GM12878 (cell line): ENCODE data around the gene CUL9. TPM values are rescaled to one million over a fixed set of nuclear protein-coding genes. Genes with fewer than 3 reads are reported as not detected.

Source experiments
- ATAC-seq: fragments of 200-7000 bp; cut with Tn5 transposase; 3 replicates; pipeline ENCODE4 v1.9.1; 2020; ENCODE audit warnings: mild to moderate bottlenecking, moderate library complexity
- BruUV-seq: library from RNA; stranded (reverse); fragments of 400-500 nt; replicated peaks from 2 replicates; lab custom pipeline; 2021; lab: Mats Ljungman, UMichigan
- CTCF ChIA-PET: fragments of 300-600 bp; sonication (Branson Sonifier 250); formaldehyde crosslinking; extraction: SDS; loops from one replicate; lab custom pipeline; 2021; ENCODE audit warnings: inconsistent platforms; lab: Yijun Ruan, JAX
- POLR2A ChIA-PET: fragments of 350-600 bp; formaldehyde crosslinking; extraction: SDS; loops from one replicate; lab custom pipeline; 2021; ENCODE audit warnings: inconsistent platforms; lab: Charles Lee
- RAD21 ChIA-PET: fragments of 300-600 bp; sonication (Branson Sonifier 250); formaldehyde crosslinking; loops from one replicate; lab custom pipeline; 2023; ENCODE audit warnings: antibody characterized with exemption; ENCODE audit not compliant: unreplicated experiment; lab: Charles Lee
- SMC1A ChIA-PET: fragments of 300-600 bp; sonication (Branson Sonifier 250); formaldehyde crosslinking; loops from one replicate; lab custom pipeline; 2023; ENCODE audit not compliant: unreplicated experiment, uncharacterized antibody; lab: Charles Lee
- DNase-seq: peaks from one replicate; pipeline ENCODE4 v3.0.0-alpha.2; 2011; ENCODE audit warnings: low read depth, low spot score
- FAIRE-seq: peaks from 3 replicates; lab custom pipeline; 2011; peaks lifted over from hg19 to GRCh38; lab: Jason Lieb, UNC
- H2AFZ ChIP-seq: 2 replicates; pipeline ENCODE4 v1.6.0; 2011; ENCODE audit warnings: low read depth, low read length, control low read depth; ENCODE audit not compliant: control insufficient read depth
- H3K27ac ChIP-seq: 2 replicates; pipeline ENCODE4 v1.5.1; 2011; ENCODE audit warnings: control low read depth; ENCODE audit not compliant: control insufficient read depth, insufficient read depth
- H3K27me3 ChIP-seq, 2 experiments: replicated peaks in 1 of 2; 2 replicates each; pipeline versions ENCODE4 v1.6.0 to v1.6.1; 2011; ENCODE audit warnings: low read length in 1 of 2; ENCODE audit not compliant: control insufficient read depth in 2 of 2, insufficient read depth in 2 of 2
- H3K36me3 ChIP-seq, 2 experiments: 2 replicates each; pipeline ENCODE4 v1.5.1; 2011; ENCODE audit warnings: low read length in 1 of 2; ENCODE audit not compliant: control insufficient read depth in 2 of 2, insufficient read depth in 2 of 2
- H3K4me1 ChIP-seq: 2 replicates; pipeline ENCODE4 v1.6.1; 2011; ENCODE audit warnings: mild to moderate bottlenecking, low read length, moderate library complexity, mixed read lengths; ENCODE audit not compliant: control insufficient read depth, insufficient read depth
- H3K4me2 ChIP-seq: 2 replicates; pipeline ENCODE4 v1.6.0; 2011; ENCODE audit warnings: control low read depth; ENCODE audit not compliant: control insufficient read depth, insufficient read depth
- H3K4me3 ChIP-seq: fragments of 200-600 bp; sonication (generic); 2 replicates; pipeline ENCODE4 v1.5.1; 2016
- H3K79me2 ChIP-seq: 2 replicates; pipeline ENCODE4 v1.6.0; 2011; ENCODE audit warnings: low read length; ENCODE audit not compliant: control insufficient read depth, insufficient read depth
- H3K9ac ChIP-seq: 2 replicates; pipeline ENCODE4 v1.8.0; 2011; ENCODE audit warnings: low read length, control low read depth, mixed read lengths; ENCODE audit not compliant: control insufficient read depth, insufficient read depth
- H3K9me3 ChIP-seq: replicated peaks from 3 replicates; pipeline ENCODE4 v1.5.1; 2011; ENCODE audit warnings: mild to moderate bottlenecking, low read length; ENCODE audit not compliant: control insufficient read depth, insufficient read depth
- H4K20me1 ChIP-seq: 2 replicates; pipeline ENCODE4 v1.6.0; 2011; ENCODE audit not compliant: control insufficient read depth, insufficient read depth
- CUX1 ChIP-seq: IDR thresholded peaks from 2 replicates; pipeline ENCODE4 v1.6.1; 2012; ENCODE audit warnings: improper control_type of control experiment, low read depth, low read length; ENCODE audit not compliant: insufficient replicate concordance
- EED ChIP-seq: sonication (generic); IDR thresholded peaks from 2 replicates; pipeline ENCODE4 v1.6.1; 2016; ENCODE audit warnings: antibody characterized with exemption, low read depth
- POU2F2 ChIP-seq: IDR thresholded peaks from 3 replicates; pipeline ENCODE4 v1.6.1; 2011; ENCODE audit warnings: low read depth, mild to moderate bottlenecking, low read length, borderline replicate concordance
- WGBS: methylation state at CpG from one replicate; pipeline ENCODE4 v1.1.6; 2016; ENCODE audit warnings: low lambda C conversion rate; ENCODE audit not compliant: insufficient replicate concordance, insufficient coverage; ENCODE audit errors: missing lambda C conversion rate; 5-methylcytosine and 5-hydroxymethylcytosine counted together
- in situ Hi-C: fragments of 300-500 bp; cut with MboI; formaldehyde crosslinking; loops from 9 replicates; pipeline ENCODE4 v1.14.3; 2018; ENCODE audit warnings: mixed read lengths
- intact Hi-C: fragments of 100-400 bp; cut with micrococcal nuclease; formaldehyde crosslinking; loops from one replicate; pipeline ENCODE4 v1.14.2; 2022; ENCODE audit not compliant: unreplicated experiment
- polyA plus RNA-seq, 11 experiments: library from polyadenylated mRNA; depleted of rRNA in 4 of 11; unstranded in 6 of 11; stranded (reverse) in 5 of 11; fragments of >200 nt; fragmentation: Nextera tagmentation in 4 of 11; fragmentation: Illumina TruSeq in 1 of 11; extraction: Ambion mirVana in 4 of 11; extraction: Trizol in 1 of 11; gene quantifications; 1 replicate in 1 of 11; 2 replicates in 10 of 11; pipeline versions ENCODE4 v1.2.1 to v1.2.3, GENCODE V29; 2011 to 2016; ENCODE audit warnings: inconsistent platforms in 2 of 11, missing spikeins in 2 of 11, low read depth in 1 of 11
- total RNA-seq, 4 experiments: library from RNA; depleted of rRNA in 3 of 4; stranded (reverse); fragments of >200 nt in 3 of 4; fragmentation: Illumina TruSeq in 1 of 4; extraction: Trizol in 1 of 4; gene quantifications; 2 replicates each; pipeline versions ENCODE4 v1.2.1 to v1.2.3, GENCODE V29; 2013 to 2021

CUL9 gene
- total and polyA plus RNA-seq, 10 of the 15 experiments (the other 5 are each of a cell fraction or from before 2014, with no cell fraction given), result 1.2 to 48.3 (median 17.2) TPM

- no peak for TF ChIP-seq CUX1
Observed at GRCh38 chr6:43203029-43203717, 21.2 kb downstream of the CUL9 start (continued).

- BruUV-seq, result no TSS peak
- ATAC-seq (no peak), DNase-seq (no peak), FAIRE-seq (no peak)
- POLR2A ChIA-PET, result no interaction called here
- Histone ChIP-seq H3K4me2 (no peak overlapping the region), H3K27ac (no peak overlapping the region), H3K9me3 (no peaks in the 10 kb centered on the region), H3K4me1 (no peaks in the 10 kb centered on the region), H3K4me3 (no peak overlapping the region), H4K20me1 (no peaks in the 10 kb centered on the region), H2AFZ (no peak overlapping the region), H3K79me2 (no peaks in the 10 kb centered on the region), H3K36me3 (peaks cover 0 to 5% of the 10 kb centered on the region in 2 experiments; a peak in 1 of 4 replicates), H3K9ac (no peak overlapping the region), H3K27me3 (no peaks in the 10 kb centered on the region)
- in situ Hi-C loops, result no loop called here
- 91% methylated on average over 8 of the region's 8 CpGs for WGBS
- CTCF ChIA-PET, result no interaction called here
- RAD21 ChIA-PET, result no interaction called here
- SMC1A ChIA-PET, result no interaction called here
- TF ChIP-seq EED (no peak), POU2F2 (no peak)
- intact Hi-C loops, result no loop called here
Observed at GRCh38 chr6:43203718-43204095, 21.7 kb downstream of the CUL9 start.
